B cell (primary cell): ENCODE measurements around the gene CDC45.

Experiments used
- EZH2 ChIP-seq: IDR thresholded peaks from 2 replicates; pipeline ENCODE4 v1.6.1; 2012; ENCODE audit warnings: borderline replicate concordance, low read depth, mild to moderate bottlenecking, moderate library complexity, low read length; ENCODE audit not compliant: insufficient read depth, poor library complexity, severe bottlenecking
- TF ChIP-seq, protein P1 (sequence below): fragments of 200-600 bp; IDR thresholded peaks from one replicate; pipeline ENCODE4 v1.8.0; 2022; ENCODE audit warnings: antibody characterized with exemption, mild to moderate bottlenecking

DNA sequence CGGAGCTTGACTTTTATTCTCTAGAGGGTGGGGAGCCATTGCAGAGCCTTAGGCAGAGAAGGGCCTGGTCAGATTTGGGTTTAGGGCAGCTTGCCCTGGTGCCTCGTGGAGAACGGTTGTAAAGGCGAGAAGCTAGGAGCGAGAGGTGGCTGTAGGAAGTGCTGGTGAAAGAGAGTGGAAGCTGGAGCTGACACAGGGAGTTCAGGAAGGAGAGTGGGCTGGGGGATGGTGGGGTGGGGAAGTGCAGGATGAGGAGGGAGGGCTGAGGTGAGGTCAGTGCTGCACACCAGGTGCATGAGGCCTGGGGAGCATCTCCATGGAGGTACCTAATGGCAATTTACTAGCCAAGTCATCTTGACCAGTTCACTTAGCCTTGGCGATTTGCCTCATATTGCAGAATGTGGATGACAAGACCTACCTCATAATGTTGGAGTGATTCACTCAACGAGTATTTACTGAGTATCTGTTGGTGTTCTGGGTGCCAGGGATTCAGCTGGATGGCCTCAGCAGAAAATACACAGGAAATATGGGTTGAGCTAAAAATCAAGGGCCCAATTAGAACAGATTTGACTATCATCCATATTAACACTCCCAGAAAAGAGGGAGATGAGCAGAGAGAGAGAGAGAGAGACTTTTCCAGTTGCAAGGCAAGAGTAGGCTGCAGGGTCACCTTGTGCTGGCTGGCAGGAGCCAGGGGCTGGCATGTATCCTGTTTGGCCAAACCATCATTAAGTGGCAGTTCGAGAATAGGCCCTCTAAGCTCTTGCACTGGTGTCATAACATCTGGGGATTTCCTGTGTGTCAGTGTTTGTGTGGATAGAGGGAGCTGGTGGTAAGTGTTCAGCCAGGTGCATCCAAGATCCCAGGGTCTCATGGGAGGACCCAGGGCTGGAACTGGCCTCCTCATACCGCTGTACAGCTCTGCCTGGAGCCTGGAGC lies 88.9 kb downstream of the CDC45 start:
- TF ChIP-seq, protein P1, sequence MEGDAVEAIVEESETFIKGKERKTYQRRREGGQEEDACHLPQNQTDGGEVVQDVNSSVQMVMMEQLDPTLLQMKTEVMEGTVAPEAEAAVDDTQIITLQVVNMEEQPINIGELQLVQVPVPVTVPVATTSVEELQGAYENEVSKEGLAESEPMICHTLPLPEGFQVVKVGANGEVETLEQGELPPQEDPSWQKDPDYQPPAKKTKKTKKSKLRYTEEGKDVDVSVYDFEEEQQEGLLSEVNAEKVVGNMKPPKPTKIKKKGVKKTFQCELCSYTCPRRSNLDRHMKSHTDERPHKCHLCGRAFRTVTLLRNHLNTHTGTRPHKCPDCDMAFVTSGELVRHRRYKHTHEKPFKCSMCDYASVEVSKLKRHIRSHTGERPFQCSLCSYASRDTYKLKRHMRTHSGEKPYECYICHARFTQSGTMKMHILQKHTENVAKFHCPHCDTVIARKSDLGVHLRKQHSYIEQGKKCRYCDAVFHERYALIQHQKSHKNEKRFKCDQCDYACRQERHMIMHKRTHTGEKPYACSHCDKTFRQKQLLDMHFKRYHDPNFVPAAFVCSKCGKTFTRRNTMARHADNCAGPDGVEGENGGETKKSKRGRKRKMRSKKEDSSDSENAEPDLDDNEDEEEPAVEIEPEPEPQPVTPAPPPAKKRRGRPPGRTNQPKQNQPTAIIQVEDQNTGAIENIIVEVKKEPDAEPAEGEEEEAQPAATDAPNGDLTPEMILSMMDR, result no peak
- TF ChIP-seq EZH2, result no peak
